ENCODE measurements around the gene VAMP7.

VAMP7 gene

DNA sequence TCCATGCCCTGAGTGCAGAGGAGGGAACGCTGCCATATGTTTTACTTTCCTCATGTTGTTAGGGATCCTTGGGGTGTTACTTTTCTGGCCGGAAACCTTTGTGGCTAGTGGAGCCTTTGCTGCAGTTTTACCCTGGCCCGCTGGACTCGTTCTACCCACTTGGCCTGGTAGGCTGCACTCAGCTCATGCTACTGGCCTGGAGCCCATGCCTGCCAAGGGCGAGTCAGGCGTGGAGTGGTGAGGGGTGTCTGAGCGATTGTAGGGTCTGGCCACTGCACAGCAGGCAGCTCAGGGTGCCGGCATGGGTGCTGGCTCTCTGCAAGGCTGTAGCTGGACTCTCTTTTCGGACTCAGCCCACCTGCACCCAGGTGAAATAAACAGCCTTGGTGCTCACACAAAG, 75.0 kb downstream of the VAMP7 start:
- H3K27ac ChIP-seq (replicated peaks): no peak overlapping the region
- no peak for TF ChIP-seq SPI1 (IDR thresholded peaks at IDR 0.05; ENCODE audit: borderline replicate concordance, low read depth)
- no peak for TF ChIP-seq POLR2AphosphoS5 (IDR thresholded peaks at IDR 0.05; ENCODE audit: low read depth)
- no peak for TF ChIP-seq REST (IDR thresholded peaks at IDR 0.05; ENCODE audit: insufficient replicate concordance, low read depth)
- TF ChIP-seq, protein P1, sequence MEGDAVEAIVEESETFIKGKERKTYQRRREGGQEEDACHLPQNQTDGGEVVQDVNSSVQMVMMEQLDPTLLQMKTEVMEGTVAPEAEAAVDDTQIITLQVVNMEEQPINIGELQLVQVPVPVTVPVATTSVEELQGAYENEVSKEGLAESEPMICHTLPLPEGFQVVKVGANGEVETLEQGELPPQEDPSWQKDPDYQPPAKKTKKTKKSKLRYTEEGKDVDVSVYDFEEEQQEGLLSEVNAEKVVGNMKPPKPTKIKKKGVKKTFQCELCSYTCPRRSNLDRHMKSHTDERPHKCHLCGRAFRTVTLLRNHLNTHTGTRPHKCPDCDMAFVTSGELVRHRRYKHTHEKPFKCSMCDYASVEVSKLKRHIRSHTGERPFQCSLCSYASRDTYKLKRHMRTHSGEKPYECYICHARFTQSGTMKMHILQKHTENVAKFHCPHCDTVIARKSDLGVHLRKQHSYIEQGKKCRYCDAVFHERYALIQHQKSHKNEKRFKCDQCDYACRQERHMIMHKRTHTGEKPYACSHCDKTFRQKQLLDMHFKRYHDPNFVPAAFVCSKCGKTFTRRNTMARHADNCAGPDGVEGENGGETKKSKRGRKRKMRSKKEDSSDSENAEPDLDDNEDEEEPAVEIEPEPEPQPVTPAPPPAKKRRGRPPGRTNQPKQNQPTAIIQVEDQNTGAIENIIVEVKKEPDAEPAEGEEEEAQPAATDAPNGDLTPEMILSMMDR (IDR thresholded peaks at IDR 0.05; ENCODE audit: insufficient read depth, low read length): no peak
- no peak for TF ChIP-seq GABPA (IDR thresholded peaks at IDR 0.05; ENCODE audit: low read depth)
- no peak for DNase-seq (ENCODE audit: low read depth in 1 of 2, low spot score in 1 of 2)
- H3K27me3 ChIP-seq (ENCODE audit: insufficient read depth, poor library complexity, severe bottlenecking): no peaks in the 10 kb centered on the region
- H3K4me3 ChIP-seq (replicated peaks; ENCODE audit: insufficient read depth, low read length): no peak overlapping the region

DNA sequence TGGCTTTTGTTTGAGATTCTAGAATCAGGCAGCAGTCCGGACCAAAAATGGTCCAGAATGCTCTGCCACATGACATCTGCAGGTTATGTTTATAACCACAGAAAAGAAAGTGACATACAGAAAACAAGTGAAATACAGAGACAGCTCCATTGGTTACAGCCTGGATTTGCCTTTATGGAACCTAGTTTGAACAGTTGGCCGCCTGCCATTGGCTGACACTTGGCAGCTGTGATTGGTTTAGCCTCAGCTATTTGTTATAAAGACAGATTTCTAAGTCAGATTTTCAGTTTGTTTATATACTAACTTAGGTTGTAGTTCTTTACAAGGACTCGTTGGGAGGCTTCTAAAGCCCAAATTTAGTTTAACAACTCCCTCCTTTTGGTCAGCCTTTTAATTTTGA, 75.5 kb downstream of the VAMP7 start:
- TF ChIP-seq POLR2AphosphoS5 (IDR thresholded peaks at IDR 0.05; ENCODE audit: low read depth) (no peak), GABPA (IDR thresholded peaks at IDR 0.05; ENCODE audit: low read depth) (no peak), SPI1 (IDR thresholded peaks at IDR 0.05; ENCODE audit: borderline replicate concordance, low read depth) (no peak), REST (IDR thresholded peaks at IDR 0.05; ENCODE audit: insufficient replicate concordance, low read depth) (no peak)
- TF ChIP-seq, protein P1 (IDR thresholded peaks at IDR 0.05; ENCODE audit: insufficient read depth, low read length): no peak

DNA sequence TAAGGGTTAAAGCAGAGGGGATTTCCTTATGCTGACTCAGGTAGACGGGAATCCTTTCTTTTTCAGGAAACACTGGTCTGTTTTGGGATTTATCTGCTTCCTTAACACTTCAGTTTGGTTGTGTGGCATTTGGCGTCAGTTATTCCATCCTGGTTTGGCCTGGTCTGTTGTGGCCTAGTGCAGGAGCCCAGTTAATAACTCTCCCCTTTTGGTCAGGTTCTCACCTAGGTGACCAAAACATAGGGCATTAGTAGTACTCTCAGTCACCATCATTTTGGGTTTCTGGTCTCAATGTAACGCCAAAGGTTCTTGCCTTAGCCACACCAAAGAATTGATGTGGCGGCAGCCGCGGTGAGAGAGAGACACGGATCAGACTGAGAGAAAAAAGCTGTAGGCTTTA, 76.7 kb downstream of the VAMP7 start:
- TF ChIP-seq SPI1 (IDR thresholded peaks at IDR 0.05; ENCODE audit: borderline replicate concordance, low read depth) (no peak), GABPA (IDR thresholded peaks at IDR 0.05; ENCODE audit: low read depth) (no peak), REST (IDR thresholded peaks at IDR 0.05; ENCODE audit: insufficient replicate concordance, low read depth) (no peak), POLR2AphosphoS5 (IDR thresholded peaks at IDR 0.05; ENCODE audit: low read depth) (no peak)
- TF ChIP-seq, protein P1 (IDR thresholded peaks at IDR 0.05; ENCODE audit: insufficient read depth, low read length): no peak
- no peaks in the 10 kb centered on the region for H3K27me3 ChIP-seq (ENCODE audit: insufficient read depth, poor library complexity, severe bottlenecking)
- H3K4me3 ChIP-seq (replicated peaks; ENCODE audit: insufficient read depth, low read length): no peak overlapping the region
- DNase-seq (ENCODE audit: low read depth in 1 of 2, low spot score in 1 of 2): no peak
- H3K27ac ChIP-seq (replicated peaks): no peak overlapping the region

More for the DNA sequence above, 75.5 kb downstream of the VAMP7 start:
- no peak for DNase-seq (ENCODE audit: low read depth in 1 of 2, low spot score in 1 of 2)
- H3K4me3 ChIP-seq (replicated peaks; ENCODE audit: insufficient read depth, low read length): no peak overlapping the region
- H3K27ac ChIP-seq (replicated peaks): no peak overlapping the region
- H3K27me3 ChIP-seq (ENCODE audit: insufficient read depth, poor library complexity, severe bottlenecking): no peaks in the 10 kb centered on the region

Measured in HL-60 (cell line).